Right renal pelvis (tissue), 4 donors: Measurements from ENCODE around the gene CACNB4. TPM values are rescaled to one million over a fixed set of nuclear protein-coding genes. Genes with fewer than 3 reads are reported as not detected.

ENCODE experiments used
- DNase-seq, 4 donors: peaks; one replicate each; pipeline ENCODE4 v3.0.0-alpha.2; 2013; ENCODE audit warnings: low read depth in 4 of 4, low spot score in 3 of 4, missing footprints in 1 of 4
- polyA plus RNA-seq, 4 donors: library from polyadenylated mRNA; unstranded; fragments of 120-200 nt; gene quantifications; one replicate each; pipeline ENCODE4 v1.2.1, GENCODE V29; 2013; ENCODE audit not compliant: insufficient read length in 4 of 4

The CACNB4 gene
- polyA plus RNA-seq, 4 donors = 7.2 to 11.8 (median 9.9) TPM

GRCh38 chr2:151983221-151983620, 115.6 kb downstream of the CACNB4 start:
- DNase-seq = no peak

GRCh38 chr2:151981886-151982285, 117.0 kb downstream of the CACNB4 start:
- no peak for DNase-seq

- no peak for DNase-seq
Measured at GRCh38 chr2:151979694-151980093, 119.2 kb downstream of the CACNB4 start.

- DNase-seq = no peak
Measured at GRCh38 chr2:151978709-151979108, 120.1 kb downstream of the CACNB4 start.

GRCh38 chr2:151977631-151978030, 121.2 kb downstream of the CACNB4 start:
- no peak for DNase-seq

GRCh38 chr2:151976945-151977353, 121.9 kb downstream of the CACNB4 start:
- DNase-seq = no peak

- DNase-seq = no peak
Measured at GRCh38 chr2:151975460-151976414, 123.1 kb downstream of the CACNB4 start.

- DNase-seq = no peak
Measured at GRCh38 chr2:151974988-151975387, 123.9 kb downstream of the CACNB4 start.

- no peak for DNase-seq
Measured at GRCh38 chr2:151973901-151974199, 125.0 kb downstream of the CACNB4 start.

GRCh38 chr2:151973013-151973900, 125.6 kb downstream of the CACNB4 start:
- no peak for DNase-seq

- DNase-seq = no peak
Measured at GRCh38 chr2:151972241-151973012, 126.4 kb downstream of the CACNB4 start.

- no peak for DNase-seq
Measured at GRCh38 chr2:151971301-151972051, 127.4 kb downstream of the CACNB4 start.

GRCh38 chr2:151968770-151969470, 129.9 kb downstream of the CACNB4 start:
- no peak for DNase-seq

- no peak for DNase-seq
Measured at GRCh38 chr2:151967829-151968722, 130.8 kb downstream of the CACNB4 start.

- no peak for DNase-seq
Measured at GRCh38 chr2:151965884-151966283, 133.0 kb downstream of the CACNB4 start.

- no peak for DNase-seq
Measured at GRCh38 chr2:151961558-151961957, 137.3 kb downstream of the CACNB4 start.

- DNase-seq = no peak
Measured at GRCh38 chr2:151959238-151959637, 139.6 kb downstream of the CACNB4 start.

GRCh38 chr2:151953467-151953866, 145.4 kb downstream of the CACNB4 start:
- no peak for DNase-seq
